HPDE6-E6E7 (cell line): ENCODE results near the gene MSLN.
"Not testable (repeated sequence)": the region's sequence is repeated elsewhere in the genome, so short reads cannot be mapped to it uniquely, and the experiment has no call there.

Experiments
- DNase-seq: peaks from one replicate; pipeline ENCODE4 v3.0.0; 2011; ENCODE audit warnings: missing footprints; ENCODE audit errors: extremely low spot score

The MSLN gene

DNA sequence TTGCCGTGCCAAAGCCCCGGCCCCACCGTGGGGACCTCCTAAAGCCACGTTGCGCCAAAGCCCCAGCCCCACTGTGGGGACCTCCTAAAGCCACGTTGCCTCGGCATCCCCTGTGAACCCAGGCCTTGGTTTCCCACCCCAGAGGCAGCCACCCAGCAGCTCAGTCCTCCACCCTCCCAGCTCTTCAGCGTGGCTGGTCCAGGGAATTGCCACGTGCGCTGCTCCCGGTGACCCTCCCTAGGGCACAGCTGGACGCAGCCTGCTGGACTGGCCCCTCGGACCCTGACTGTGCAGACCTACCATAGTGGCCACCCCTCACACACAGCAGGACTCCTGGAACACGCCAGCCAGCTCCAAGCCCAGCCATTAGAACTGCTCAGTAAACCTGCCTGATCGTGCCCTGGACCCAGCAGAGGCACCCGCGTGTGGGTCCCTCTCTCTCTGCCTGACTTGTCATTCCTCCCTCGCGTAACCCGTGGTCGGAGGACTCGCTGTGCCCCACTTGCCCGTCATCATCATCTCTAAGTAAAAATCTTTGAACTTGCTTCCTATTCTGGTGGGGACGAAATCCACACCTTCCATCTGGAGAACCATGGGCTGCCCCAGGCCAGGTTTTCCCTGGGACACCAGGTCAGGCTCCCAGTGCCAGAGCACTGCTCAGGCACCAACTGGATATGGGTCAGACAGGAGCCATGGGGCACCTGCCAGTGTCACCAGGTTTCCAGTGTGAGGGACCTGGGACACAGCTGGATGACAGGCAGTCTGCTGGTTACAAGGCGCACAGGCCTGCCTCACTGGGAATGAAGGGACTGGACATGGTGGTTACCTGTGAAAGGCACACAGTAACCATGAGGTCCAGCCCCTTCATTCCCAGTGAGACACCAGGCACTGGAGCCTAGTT is 25.3 kb upstream of the MSLN start:
- DNase-seq, result no peak

DNA sequence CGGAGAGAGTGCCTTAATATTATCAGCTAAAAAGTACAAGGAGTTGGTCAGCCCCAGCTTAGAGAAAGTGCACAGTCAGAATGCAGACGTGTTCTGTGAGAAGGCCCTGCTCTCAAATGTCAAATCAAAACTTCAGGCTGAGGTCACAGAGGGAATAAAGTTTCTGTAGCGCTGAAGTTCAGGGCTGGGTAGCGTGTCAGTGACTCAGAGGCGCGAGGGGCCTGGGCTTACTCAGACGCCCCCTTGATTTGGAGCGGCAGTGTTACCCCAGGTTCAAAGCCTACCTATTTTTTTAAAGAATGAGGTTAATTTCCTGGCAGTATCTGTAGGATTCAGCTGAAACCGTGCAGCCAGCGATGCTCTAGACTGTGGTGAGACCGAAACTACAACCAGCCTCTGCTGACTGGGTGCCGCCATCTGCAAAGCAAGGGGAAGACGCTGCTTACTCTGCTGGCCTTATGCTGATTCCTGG is 24.5 kb upstream of the MSLN start:
- DNase-seq, result no peak

DNA sequence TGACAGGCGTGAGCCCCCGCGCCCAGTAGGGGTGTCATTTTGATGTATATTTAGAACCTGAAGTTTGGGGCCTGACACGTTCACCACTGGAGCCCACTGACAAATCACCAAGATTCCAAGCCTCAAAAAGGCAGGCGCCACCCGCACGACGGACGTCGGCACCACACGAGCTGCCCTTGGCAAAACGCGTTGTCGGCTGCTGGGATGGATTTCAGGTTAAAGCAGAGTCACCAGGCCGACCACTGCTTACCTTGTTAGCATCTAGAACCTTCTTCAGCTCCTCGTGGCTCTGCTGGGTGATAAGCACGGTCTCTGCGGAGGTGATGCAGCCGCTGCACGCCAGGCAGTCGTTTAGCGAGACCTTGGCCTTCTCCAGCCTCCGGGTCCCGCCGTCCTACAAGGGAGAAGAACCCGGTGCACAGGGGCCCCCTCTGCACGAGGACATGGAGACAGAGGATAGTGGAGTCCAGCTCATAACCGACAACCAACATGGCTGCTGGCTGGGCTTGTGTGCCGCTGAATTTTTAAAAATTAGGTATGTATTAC is 23.5 kb upstream of the MSLN start:
- DNase-seq, result no peak

DNA sequence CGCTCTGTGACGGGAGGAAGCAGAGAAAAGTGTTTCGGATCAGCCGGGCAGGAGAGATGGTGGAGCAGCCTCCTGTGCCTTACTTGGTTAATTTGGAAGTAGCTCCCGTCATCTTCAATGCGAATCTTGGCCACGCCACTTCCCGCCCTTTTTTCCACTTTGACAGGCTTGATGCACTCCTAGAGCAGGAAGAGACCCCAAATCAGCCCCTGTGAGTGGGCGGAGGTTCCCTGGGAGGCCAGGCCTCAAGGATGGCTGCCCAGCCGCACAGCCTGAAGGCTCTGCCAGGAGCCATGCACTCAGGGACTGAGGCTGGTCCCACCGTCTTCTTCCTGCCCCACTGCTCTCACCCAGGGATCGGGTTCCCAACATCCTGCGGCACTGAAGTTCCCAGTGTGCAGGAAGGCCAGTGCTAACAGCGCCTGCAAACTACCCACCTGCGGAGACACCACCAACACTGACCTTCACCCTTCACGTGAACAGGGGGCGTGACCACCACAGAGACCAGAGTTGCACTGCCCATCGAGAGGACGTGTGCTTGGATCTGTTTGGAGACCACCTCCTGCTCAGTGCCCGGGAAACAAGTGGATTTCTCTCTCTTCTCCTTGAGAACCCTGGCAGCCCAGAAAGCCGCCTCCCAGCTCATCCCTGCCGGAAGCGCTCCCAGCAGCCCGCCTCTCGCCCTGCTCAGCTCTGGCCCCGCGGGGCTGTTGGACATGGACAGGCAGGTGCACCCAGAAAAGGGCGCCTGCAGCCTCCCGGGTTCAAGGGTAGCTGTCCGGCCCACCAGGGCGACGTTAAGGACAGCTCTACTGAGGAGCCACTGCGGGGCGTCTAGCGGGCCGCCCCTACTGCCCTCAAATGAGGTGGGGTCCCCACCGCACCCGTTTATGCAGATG is 20.7 kb upstream of the MSLN start:
- no peak for DNase-seq

DNA sequence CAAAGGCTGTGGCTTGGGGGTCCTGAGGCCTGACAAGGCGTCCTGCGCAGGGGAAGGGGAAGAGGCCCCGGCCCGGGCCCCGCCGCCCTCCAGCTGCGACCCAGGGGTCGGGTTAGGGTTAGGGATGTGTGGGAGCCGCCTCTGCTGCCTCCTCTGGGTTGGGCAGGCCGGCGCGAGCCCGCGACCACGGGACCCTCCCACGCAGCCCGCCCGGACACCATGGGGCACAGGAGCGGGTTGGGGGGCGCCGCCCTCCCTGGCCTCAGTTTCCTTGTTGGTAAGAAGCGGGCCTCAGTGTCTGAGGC is 20.1 kb upstream of the MSLN start:
- no peak for DNase-seq

DNA sequence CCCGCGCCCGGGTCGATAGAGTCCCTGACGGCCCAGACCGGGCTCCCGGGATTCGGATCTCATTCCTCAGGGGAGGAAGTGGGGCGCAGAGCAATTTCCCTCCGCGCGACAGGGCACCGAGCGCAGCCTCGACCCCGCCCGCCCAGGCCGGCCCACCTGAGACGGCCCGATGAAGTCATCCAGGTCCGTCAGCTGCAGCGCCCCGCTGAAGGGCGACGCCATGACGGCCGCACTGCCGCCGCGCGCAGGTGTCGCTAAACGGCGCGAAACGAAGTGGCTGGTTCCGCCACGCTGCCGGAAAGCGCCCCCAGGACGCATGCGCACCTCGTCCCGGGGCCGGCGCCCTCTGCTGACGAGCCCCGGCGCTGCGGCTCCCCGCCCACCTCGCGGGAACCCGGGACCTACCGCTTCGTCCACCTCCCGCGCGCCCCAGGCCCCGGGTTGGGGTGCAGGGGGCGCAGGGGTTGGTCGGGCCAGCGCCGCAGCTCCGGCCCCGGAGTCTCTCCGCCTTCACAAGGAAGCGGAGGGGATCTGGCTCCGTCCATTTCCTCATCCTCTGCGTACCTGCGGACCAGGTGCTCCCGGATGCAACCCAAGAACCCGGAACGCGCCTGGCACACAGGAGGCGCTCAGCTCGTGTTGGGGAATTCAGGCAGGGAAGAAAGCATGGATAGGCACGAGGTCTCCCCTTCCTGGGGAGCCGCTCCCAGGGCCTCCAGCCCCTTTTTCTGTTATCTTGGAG is 19.6 kb upstream of the MSLN start, which contains the start of gene CIAO3:
Gene CIAO3 (minus strand): TSS at position 234 of the 742 bp plus-strand sequence. CDS start 12 bp downstream, at position 222.
- peak; percentile 76 for DNase-seq

DNA sequence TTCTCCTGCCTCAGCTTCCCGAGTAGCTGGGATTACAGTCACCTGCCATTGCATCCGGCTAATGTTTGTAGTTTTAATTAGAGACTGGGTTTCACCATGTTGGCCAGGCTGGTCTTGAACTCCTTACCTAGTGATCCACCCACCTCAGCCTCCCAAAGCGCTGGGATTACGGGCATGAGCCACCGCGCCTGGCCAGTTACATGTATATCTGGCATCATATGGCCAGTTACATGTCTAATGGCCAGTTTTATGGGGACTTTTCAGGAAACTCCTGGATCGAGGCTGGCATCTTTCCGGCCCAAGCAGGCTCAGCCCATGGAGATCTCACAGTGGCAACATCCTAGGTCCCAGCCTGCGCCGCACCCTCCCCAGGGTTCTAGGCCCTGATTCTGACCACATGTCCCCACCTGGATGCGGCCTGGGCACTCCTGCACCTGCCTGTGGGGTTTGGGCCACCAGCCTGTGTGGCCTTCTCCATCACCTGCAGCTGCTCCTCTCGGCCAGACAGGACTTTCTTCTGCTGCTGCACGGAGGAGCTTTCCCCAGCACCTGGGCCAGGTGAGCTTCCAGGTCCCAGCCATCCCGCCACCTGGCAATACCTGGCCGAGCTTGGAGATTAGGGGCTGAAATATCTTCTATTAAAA is 18.4 kb upstream of the MSLN start:
- DNase-seq, result no peak

DNA sequence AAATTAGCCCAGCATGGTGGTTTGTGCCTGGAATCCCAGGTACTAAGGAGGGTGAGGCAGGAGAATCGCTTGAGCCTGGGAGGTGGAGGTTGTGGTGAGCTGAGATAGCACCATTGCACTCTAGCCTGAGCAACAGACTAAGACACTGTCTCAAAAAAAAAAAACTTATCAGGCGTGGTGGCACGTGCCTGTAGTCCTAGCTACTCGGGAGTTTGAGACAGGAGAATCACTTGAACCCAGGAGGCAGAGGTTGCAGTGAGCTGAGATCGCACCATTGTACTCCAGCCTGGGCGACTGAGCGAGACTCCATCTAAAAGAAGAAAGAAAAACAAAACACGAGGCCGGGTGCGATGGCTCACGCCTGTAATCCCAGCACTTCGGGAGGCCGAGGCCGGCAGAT is 17.6 kb upstream of the MSLN start:
- DNase-seq, result not testable (repeated sequence)

DNA sequence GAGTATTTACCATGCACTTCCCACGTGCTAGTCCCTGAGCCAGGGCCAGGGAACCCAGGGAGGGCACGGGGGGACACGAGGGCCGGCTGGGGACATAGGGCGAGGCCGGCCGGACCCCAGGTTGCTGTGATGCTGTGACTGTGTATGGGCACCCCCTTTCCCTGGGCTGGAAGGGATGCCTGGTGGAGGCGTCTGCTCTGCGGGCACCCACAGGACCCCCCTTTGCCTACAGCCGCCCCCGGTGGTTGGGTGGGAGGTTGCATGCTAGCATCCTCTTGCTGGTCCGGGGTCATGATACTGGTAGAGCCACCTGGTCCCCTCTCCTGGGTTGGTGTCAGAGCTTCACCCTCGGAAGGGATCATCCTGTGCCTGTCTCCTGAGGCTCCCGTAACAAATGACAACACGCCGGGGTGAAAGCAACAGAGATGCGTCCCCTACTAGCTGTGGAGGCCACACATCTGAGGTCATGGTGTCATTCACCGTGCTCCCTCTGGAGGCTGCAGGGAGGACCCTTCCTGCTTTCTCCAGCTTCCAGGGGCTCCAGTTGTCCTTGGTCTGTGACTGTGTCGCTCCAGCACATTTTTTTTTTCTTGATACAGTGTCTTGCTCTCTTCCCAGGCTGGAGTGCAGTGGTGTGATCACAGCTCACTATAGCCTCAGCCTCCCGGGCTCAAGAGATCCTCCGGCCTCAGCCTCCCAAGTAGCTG is 16.6 kb upstream of the MSLN start:
- no peak for DNase-seq

DNA sequence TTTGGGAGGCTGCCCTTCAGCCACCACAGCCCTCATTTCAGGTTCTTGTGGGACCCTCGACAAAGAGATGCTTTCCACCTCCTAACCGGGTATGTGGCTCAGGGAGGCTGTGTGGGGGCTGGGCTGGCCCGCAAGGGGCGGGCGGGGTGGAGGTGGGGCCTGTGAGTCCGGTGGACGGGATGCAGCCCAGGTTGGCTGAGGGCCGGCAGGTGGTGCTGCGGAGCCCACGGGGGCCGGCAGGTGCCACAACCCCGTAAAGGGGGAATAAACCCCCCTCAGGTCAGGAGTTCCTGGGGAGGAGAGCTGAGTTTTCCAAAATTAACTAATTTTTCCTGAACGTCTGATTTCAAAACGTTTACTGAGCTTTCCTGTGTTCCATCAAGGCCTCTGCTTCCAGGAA is 14.8 kb upstream of the MSLN start:
- DNase-seq, result peak; percentile 58

DNA sequence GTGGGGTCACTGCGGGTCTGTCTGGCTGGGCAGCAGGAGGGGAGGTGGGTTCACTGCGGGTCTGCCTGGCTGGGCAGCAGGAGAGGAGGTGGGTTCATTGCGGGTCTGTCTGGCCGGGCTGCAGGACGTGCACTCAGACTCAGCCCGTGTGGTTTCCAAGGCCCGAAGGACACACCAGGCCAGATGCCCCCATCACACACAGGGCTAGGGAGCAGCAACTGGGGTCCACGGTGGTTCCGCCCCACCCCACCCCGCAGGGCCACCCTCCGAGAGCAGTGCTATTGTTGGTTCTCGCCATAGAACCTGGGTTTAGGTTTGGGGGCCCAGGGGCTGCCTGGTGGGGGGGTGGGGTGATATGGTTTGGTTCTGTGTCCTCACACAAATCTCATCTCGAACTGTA is 13.9 kb upstream of the MSLN start:
- DNase-seq, result no peak

DNA sequence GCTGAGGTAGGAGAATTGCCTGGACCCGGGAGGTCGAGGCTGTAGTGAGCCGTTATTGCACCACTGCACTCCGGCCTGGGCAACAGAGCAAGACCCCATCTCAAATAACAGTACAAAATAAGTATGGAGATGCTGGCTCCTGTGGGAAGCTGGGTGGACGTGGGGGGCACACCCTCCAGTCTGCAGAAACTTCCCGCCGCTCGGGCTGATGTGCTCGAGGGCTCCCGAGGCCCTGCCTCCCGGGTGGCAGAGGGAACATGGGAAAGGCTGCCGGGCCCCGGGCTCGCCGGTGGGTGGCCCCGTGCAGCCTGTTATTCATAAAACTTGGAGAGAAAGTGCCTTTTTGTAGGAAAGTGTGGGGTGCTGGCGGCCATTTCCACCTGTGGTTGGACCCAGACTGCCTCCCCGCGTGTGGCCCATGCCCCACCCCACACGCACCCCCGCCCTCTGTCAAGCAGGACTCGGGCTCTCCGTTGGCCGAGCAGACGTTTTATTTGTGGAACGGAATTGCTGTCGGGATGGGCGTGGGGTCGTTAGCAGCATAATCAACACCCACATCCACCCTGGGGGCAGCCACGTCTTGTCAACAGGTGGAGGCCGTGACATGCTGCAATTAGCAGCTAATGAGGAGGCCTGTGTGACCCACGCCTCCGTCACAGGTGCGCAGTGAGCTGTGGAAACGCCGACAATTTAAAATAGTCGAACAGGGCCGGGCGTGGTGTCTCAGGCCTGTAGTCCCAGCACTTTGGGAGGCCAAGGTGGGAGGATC is 12.4 kb upstream of the MSLN start:
- DNase-seq, result no peak

DNA sequence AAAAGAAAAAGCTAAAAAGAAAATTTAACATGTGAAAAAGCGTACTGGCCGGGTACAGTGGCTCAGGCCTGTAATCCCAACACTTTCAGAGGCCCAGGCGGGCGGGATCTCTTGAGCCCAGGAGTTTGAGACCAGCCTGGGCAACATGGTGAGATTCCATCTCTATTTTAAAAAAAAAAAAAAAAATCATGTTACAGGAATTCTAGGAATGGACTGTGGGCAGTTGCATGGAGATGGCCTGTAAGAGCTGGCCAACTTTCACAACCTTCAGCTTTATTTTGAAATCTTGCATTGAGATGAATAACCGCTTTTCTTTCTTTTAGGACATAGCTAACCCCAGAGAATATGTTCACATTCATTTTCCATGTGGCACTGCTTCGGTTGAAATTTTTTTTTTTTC is 11.5 kb upstream of the MSLN start:
- no peak for DNase-seq

DNA sequence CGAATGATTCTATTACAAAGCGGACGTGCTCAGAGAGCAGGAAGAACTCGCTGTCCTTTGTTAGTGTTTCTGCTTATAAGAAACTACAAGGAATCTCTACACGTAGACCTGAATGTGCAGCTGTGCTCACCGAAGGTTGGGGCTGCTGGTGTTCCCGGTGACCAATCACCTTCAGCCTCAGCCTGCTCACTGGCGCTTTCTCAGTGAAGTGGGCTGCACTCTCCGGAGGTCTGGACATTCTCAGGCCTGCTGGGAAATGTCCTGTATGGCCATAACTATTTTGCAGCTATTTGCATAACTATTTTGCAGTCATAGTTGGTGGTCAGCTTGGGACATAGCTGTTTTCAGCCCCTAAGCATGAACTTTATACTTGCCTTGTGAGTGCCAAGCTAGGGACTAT is 10.0 kb upstream of the MSLN start:
- DNase-seq, result no peak

DNA sequence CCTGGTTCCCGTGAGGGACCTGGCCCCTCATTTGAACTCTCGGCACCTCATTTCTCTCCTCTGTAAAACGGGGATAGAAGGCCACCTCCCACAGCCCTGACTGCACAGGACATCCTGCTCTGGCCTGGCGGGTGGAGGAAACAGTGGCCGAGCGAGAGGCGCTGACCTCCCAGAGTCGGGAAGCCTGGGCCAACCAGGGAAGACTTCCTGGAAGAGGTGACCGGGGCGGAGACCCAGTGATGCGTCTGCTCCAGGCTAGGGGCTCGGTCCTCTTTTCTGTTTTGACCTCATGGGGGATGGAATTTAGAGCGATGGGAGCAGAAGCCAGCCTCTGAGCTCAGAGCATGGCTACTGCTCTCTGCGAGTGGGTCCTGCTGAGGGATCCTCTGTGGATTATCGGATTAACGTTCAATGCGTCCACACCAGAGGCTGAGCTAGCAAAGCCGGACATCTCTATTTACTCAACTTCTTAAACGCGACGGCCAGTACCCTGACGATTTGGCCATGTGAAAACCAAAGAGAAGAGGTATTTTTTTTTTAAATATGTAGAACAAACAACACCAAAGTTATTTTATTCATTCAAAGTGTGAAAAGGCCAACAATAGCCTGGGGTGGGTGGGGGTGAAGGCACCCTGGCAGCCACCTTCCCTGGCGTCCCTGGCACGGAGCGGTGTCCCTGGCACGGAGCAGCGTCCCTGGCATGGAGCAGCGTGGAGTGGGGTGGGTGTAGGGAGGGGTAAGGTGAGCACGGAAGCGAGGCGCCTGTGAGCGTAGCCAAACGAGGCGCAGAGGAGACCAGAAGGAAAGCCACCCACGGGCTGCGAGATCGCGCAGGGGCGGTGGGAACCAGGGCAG is 9.2 kb upstream of the MSLN start:
- DNase-seq, result no peak

DNA sequence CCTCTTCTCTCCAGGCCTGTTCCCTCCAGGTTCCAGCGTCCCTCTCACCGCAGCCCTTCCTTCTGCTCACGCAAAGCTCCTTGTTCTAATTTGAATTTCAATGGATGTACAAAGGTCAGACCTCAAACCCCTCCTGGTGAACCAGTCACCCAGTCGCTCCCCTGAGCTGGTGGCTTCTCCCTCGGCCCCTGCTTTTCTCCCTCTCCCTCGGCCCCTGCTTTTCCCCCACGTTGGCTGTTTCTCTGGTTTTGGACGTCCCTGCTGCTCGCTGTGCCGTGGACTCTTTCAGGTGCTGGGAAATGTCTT is 8.6 kb upstream of the MSLN start:
- DNase-seq, result no peak

DNA sequence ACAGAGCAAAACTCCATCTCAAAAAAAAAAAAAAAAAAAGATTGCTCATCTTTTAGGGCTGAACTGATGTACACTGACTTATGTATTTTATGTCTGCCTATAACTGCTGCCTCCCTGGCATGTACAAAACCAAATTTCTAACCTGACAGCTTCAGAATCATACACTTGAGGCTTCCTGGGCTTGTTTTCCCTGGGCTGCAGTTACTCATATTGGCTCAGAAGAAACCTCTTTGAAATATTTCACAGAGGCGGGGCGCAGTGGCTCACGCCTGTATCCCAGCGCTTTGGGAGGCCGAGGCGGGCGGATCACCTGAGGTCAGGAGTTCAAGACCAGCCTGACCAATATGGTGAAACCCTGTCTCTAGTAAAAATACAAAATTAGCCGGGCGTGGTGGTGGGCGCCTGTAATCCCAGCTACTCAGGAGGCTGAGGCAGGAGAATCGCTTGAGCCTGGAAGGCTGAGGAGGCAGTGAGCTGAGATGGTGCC is 6.4 kb upstream of the MSLN start:
- not testable (repeated sequence) for DNase-seq

DNA sequence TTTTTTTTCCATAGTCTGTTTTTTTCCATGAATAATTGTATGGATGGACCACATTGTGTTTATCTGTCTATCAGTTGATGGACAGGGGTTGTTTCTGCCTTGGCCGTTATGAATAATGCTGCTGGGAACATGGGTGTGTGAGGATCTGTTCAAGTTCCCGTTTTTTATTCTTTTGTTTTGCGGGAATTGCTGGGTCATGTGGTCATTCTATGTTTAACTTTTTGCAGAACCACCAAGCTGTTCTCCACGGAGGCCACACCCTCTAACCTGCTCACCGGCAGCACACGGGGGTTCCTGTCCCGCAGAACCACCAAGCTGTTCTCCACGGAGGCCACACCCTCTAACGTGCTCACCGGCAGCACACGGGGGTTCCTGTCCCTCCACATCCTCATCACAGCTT is 5.9 kb upstream of the MSLN start:
- no peak for DNase-seq

DNA sequence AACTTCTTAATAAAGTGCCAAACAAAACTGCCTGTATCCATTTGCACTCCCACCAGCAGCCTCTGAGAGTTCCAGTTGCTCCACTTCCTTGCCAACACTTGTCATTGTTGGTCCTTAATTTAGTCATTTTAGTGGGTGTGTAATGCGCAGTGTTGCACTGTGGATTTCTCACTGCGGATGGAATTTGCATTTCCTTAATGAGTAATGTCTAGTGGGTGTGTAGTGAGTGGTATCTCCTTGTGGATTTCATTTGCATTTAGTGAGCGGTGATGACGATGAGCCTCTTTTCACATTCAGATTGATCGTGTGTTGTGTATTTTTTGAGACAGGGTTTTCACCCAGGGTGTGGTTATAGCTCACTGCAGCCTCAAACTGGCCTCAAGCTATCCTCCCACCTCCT is 4.1 kb upstream of the MSLN start:
- no peak for DNase-seq
